Astrocyte of the spinal cord (primary cell): ENCODE results near the gene FRMD3.
A peak's percentile ranks its signal among the peaks of the same experiment; 100 is the strongest.

Experiments
- DNase-seq: peaks from one replicate; pipeline ENCODE4 v3.0.0; 2011; ENCODE audit warnings: low read depth, low spot score
- H3K4me3 ChIP-seq: 2 replicates; pipeline ENCODE4 v1.5.1; 2011; ENCODE audit warnings: low read depth, mild to moderate bottlenecking, low read length, moderate library complexity
- CTCF ChIP-seq: IDR thresholded peaks from 2 replicates; pipeline ENCODE4 v1.5.1; 2012; ENCODE audit warnings: low read depth, mild to moderate bottlenecking, low read length, inconsistent platforms
- in situ Hi-C: cut with HindIII; loops from 2 replicates; pipeline ENCODE4 v1.10.0; 2017; ENCODE audit warnings: low sequenced_read_pairs

Gene FRMD3

DNA sequence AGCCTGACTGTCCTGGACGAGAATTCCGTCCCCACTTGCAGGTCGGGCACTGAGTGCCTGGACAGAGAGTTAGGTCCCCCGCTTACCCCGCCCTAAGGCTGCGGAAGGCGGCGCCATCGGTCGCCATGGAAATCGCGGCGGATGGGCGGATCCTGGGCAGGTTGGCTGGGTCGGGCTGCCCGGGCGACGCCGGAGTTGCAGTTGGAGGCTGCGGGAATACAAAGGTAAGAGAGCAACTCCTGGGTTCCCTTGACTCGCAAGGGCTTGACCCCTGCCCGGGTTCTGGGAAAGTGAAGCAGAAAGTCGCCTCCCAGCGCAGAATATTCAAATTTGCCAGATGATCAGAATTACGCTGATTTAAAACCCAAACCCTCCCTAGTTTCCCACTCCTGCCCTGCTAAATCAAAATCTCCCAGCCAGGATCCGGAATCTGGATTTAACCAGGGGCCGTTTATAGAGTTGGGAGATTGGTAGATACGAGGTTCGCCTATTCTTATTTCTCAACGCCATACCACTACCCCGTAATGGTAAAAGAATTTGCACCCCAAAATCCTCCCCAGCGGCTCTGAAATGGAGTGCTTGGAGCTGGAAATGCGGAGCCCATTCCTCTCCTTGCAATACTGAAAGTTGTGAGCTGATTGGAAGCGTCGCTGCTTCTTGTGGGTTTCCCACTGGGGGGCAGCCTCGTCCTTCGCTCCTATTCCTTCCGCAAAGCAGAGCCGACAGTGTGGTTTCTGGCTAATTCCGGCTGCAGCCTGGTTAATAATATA, 318.9 kb downstream of the FRMD3 start:
- in situ Hi-C loops = no loop called here
- TF ChIP-seq CTCF = peak; percentile 65
- peak; percentile 86 for DNase-seq
- H3K4me3 ChIP-seq = peak overlapping the region; percentile 59

- H3K4me3 ChIP-seq = peak overlapping the region; percentile 59
- in situ Hi-C loops = no loop called here
Measured at GRCh38 chr9:83218411-83219090, 319.6 kb downstream of the FRMD3 start.

DNA sequence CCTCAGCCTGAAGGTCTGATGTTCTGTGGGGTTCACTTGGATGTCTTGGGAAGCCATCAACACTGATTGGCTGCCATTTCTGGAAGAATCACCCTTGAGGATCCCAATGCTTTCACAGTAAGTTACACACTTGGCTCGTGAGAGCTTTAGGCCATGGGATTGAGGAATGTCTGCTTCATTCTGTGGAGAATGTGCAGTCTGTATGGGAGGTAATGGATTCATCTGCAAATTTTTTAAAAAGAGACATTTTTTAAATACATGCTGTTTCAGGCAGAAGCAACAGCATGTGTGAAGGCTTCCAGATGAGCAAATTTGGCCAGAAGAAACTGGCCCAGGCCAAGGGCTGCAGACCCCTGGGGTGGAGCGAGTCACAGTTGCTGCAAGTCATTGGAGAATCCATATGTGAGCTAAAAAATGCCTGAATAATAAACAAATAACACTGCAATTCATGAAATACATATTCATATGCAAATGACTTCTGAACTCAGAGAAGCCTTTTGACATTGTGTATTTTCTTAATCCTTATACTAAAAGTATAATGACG, 328.9 kb downstream of the FRMD3 start:
- no peak for TF ChIP-seq CTCF

More at GRCh38 chr9:83218411-83219090, 319.6 kb downstream of the FRMD3 start:
- DNase-seq = no peak
- no peak for TF ChIP-seq CTCF

DNA sequence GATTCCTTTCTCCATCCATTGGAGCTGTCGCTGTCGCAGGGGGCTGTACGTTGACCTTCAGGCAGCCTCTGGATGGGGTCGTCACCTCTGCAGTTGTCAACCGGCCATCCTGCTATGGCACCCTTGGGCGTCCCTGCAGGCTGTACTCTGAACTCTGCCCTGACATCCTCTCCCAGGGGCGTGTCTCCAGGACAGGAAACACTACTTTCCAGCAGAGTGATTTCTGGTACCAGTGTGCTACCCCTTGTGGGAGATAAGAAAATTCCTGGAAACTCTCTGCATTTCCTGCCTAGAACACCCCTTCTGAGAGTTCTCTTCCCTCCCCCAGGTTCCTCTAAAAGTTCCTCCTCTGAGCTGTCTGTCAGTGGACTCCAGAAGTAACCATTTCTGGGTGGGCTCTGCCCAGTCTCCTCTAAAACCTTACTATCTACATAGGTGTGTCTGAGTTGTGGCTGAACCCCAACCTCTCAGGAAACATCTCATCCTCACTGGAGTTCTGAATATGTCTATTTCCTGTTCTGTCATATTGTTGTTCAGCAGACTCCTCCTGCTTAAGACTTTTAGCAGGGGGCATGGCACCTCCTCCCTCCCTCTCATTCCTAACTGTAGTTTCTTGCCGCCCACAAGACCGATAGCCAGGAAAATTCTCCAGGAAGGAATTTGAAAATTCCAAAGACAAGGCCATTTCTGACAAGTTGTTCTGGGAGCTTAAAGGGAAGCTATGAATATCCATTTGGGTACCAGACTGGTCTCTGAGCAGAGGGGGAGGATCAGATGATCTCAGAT, 329.9 kb downstream of the FRMD3 start:
- no peak for DNase-seq
- TF ChIP-seq CTCF = no peak
- no peak overlapping the region for H3K4me3 ChIP-seq
- in situ Hi-C loops = no loop called here

More for the DNA sequence above, 328.9 kb downstream of the FRMD3 start:
- no peak overlapping the region for H3K4me3 ChIP-seq
- DNase-seq = no peak
- in situ Hi-C loops = no loop called here

DNA sequence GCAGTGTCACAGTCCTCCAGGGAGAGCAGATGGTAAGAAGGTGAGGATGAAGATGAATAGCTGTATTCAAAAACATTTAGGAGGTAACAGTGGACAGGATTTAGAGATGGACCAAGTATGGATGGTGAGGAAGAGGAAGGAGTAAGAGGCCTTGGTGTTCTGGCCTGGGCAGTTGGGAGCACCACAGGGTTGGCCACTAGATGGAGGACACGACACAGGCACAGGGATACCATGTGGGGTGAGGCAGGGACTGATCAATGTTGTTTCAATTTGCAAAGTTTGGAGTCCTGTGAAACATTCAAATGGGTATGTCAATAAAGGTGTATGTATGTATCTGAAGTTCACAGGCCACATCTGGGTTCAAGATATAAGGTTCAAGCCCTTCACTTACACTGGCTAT, 334.2 kb downstream of the FRMD3 start:
- in situ Hi-C loops = no loop called here
- no peak for DNase-seq
- TF ChIP-seq CTCF = peak; percentile 20
- no peak overlapping the region for H3K4me3 ChIP-seq

DNA sequence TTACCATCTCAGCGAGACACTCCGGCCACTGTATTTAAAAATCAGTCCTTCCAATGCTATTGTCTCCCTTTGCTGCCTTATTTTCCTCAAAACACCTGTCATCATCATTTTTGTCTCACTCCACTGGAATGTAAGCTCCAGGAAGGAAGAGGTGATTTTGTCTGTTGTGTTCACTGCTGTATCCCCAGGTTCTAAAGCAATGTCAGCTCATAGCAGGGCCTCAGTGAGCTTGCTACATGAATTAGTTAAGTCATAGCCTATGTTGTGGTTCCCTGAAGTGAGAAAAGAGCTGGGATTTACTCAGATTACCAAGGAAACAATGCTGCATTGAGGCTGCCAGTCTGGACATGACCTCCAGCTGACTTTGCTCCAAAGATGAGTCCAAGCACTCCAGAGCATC, 337.7 kb downstream of the FRMD3 start:
- in situ Hi-C loops = no loop called here
- DNase-seq = no peak
- no peak overlapping the region for H3K4me3 ChIP-seq
- no peak for TF ChIP-seq CTCF
